ENCODE measurements around the gene ALPI.

ALPI gene

DNA sequence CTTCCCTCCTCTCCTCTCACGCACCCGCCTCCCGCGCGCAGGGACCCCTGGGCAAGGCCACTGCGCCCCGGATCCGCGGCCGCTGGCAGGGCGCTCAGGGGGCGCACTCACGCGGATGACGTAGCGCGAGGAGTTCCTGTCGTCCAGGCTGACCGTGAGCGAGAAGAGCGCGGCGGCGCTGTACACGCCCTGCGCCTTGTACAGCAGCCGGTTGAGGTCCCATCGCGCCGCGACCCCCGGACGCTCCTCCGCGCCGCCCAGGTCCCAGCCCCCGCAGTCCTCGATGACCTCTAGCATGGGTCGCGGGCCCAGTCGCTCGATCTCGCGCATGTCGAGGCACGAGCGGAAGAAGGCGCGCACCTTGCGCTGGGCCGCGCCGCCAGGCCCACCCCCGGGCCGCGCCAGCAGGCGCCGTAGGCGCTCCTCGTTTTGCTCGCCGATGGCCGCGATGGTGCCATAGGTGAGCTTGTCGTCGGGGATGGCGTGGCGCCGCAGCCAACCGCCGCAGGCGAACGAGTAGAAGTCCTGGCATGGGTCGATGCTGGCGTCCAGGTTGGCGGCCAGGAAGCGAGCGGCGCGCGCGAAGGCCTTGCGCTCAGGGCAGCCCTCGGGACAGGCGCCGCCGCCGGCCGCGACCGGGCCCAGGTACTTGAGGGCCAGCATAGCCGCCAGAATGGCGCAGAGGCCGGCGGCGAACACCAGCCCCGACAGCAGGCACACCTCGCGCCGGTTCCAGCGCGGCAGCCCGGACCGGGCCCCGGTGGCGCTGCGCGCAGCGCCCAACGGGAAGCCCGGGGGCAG is 30.0 kb downstream of the ALPI start:
- no peak for DNase-seq (ENCODE audit: low spot score)

DNA sequence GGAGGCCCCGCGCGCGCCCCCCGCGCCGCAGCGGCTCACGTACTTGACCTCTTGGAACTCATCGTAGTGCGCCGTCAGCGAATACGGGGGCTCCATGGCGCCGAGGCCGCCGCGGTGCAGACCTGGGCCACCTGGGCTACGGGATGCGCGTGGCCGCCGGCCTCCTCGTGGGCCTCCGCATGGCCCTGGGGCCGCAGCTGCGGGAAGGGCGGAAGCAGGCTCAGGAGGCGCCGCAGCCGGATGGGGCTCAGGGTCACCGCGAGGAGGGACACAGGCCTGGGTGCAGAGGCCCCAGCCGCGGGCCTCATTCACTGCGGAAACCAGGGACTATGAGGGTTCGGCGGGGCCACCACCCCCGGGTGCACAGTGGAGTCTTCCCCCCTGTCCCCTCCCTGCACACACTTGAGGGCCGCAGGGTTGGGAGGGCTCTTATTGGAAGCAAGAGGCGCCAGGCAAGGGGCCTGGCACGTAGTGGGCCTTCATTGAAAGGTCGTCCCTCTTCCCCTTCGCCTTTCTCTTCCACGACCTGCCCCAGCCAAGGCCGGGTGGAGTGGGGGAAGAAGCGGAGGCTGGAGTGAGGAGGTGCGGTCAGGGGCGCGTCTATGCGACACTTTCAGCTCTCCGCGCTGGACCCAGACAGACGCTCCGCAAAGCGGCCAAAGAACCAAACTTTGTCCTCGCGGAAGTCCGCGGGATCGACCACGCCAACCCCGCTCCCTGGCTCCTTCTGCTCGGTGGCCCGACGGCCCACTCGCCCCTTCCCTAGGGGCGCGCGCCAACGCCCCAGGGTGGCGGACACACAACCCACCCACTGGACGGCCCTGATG is 30.8 kb downstream of the ALPI start:
- no peak for DNase-seq (ENCODE audit: low spot score)

- peak; percentile 71 for DNase-seq (ENCODE audit: low spot score)
These were observed 31.6 kb downstream of the ALPI start, which contains the start of gene ECEL1 for GRCh38 chr2:232487385-232488096. Gene ECEL1 (minus strand): TSS chr2:232487834. CDS start chr2:232486653, 1,181 bp downstream.

DNA sequence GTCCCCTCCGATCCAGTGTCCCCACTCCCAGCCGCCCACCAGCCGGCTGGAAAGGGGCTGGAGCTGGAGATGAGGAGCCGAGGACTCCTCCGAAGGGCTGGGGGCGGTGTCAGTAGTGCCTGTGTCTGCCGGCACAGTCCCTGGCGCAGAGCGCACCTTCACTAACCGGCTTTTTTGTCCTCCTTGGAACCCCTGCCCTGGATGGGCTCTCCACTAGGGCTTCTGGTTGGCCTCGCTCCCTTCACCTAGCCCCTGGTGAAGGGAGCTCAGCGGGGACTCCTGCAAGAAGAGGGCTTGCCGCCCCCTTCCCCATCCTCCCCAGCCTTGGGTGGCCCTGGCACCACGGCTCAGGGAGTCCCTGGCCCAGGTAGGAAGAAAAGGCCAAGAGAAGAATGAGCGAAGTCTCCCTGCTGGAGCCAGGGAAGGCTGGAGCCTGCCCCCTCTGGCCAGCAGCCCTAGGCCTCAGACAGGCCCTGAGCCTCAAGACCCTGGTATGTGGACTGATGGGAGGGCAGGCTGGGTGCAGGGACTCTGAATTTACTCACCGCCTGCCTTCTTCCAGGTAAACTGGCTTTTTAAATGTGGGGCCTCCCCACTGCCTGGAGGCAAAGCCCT is 32.3 kb downstream of the ALPI start:
- DNase-seq (ENCODE audit: low spot score) = no peak

DNA sequence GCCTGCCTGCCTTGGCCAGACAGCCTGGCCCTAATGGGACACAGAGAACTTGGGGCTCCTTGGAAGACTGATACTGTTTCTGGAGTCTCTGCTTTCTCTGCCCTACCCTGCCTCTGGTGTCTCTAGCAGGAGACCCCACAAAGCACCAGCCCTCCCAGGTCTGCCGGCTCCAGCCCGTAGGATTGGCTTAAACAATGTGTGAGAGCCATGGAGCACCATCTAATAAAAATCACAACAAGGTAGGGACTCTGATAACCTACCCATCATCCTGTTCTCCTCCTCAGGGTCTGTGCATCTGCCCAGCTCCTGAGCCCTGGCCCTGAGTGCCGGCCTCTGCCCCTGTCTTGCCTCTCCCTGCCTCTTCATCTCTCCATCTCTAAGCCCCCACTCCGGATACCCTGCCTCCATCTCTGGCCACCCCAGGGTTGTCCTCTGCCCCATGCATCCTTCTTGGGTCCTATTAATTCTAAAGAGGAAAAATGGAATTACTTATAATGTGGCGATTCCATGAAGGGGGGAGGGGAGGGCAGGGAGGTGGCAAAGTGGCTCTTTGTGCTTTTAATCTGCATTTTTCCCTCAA is 32.9 kb downstream of the ALPI start:
- DNase-seq (ENCODE audit: low spot score) = no peak

DNA sequence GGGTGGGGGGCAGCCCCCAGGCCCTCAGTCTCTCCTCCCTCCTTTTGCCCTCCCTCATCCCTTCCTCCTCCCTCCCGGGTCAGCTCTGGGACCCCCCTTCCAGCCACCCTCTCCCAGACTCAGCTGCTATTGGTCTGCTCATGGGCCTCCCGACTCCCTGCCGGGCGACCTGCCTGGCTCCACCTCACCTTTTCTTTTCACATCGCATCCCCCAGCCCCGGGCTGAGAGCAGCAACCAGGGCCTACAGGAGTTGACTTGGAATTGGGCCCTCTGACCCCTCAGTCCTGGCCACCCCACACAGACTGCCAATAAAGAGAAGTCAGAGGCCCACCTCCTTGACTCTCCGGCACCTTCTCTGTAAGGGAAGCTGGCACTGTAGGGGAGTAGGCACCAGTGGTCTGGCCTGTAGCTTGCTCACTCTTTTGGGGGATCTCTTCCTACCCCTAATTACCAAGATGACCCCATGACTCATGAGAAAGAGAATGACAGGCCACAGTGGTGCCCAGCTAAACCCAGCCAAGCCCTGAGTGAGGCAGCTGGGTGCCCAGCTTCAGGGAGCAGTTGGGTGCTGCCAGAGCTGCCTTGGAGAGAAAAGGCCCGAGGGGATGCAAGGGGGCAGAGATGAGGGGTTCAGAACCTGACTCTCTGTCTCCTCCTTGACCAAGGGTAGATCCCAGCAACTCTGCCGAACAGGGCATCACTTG is 33.7 kb downstream of the ALPI start:
- DNase-seq (ENCODE audit: low spot score) = no peak

DNA sequence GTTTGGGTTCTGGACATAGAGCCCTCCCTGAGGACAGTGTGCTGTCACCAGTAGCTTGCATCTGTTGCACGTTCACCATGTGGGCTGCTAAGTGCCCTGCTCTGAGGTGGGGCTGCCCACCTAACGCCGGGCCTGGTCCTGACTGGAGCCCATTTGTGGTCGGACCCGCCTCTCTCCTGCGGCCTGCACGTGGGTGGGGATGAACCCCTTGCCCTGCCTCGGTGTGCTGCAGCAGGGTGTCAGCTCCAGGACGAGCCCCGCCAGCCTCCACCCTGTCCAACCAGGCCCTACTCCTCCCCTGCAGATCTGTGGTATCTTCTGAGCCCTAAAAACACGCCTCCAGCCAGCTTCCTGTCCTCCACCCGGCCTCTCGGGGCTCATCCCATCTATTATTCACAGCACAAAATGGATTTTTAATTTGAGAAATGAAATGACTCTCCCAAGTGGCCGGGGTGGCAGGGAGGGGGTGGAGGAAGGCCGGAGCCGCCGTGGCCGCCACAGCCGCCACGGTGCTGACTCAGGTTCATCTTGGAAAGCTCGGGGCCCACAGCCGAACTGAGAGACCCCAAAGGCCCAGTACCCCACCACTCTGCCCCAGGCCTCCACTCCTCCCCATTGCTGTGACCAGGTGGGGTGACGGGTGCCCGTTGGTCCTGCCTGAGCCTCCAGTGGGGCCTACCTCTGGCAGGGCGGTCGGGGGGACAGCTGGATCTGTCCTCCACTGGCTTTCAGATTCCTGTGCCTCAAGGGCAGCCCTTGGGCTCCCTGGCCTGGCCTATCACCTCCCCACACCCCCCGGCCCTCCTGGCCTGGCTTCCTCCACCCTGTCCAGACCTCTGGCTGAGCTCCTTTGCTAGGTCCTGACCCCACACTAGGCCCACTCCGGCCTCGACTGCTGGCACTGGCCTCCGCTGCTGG is 34.5 kb downstream of the ALPI start:
- no peak for DNase-seq (ENCODE audit: low spot score)

DNA sequence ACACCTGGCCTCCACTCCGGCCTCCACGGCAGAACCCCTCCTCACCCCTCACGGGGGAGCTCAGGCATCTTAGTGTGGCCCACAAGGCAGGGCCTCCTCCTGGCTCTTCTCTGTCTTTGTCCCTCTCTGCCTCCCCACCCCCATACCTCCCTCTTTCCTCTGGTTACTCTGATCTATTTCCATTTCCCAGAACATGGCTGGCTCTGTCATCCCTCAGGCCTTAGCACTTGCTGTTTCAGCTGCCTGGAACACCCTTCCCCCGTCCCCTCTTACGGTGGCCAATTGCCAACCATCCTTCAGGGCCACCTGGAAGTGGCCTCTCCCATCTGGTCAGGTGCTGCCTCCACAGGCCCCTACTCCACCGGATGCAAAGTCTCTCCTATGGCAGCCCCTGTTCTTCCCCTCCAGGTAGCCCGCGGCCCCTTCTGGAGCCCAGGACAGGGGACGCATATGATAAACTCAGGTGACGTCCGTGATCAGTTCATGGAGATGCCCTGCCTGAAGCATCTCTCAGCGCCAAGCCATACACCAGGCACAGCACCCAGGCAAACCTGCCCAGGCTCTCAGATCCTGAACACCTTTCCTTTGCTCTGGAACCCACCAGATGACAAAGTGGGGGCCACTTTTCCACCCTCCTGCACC is 35.3 kb downstream of the ALPI start:
- no peak for DNase-seq (ENCODE audit: low spot score)

DNA sequence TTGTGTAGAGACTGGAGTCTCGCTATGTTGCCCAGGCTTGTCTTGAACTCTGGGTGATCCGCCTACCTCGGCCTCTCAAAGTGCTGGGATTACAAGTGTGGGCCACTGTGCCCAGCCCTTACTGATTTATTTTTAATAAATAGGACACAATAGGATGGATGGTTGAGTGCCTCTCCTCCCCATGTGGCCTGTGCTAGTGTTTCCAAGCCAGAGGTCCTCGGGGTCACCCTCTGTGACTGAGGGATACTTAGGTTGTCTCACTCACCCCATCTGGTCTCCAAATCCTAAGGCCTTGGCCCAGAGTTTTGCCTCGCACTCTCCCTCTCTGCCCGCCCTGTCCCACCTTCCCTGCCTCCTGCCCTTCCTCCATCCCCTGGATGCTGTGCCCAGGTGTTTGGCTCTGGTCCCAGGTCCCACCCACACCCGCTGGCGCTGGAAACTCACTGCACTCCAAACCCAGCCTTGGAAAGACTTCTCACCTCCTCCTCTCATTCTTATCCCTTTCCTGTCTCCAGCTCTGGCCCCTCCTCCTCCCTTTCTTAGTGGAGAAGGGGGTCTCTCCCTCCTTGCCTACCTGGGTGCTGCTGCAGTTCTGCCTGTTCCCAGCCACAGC is 36.4 kb downstream of the ALPI start:
- DNase-seq (ENCODE audit: low spot score) = no peak

DNA sequence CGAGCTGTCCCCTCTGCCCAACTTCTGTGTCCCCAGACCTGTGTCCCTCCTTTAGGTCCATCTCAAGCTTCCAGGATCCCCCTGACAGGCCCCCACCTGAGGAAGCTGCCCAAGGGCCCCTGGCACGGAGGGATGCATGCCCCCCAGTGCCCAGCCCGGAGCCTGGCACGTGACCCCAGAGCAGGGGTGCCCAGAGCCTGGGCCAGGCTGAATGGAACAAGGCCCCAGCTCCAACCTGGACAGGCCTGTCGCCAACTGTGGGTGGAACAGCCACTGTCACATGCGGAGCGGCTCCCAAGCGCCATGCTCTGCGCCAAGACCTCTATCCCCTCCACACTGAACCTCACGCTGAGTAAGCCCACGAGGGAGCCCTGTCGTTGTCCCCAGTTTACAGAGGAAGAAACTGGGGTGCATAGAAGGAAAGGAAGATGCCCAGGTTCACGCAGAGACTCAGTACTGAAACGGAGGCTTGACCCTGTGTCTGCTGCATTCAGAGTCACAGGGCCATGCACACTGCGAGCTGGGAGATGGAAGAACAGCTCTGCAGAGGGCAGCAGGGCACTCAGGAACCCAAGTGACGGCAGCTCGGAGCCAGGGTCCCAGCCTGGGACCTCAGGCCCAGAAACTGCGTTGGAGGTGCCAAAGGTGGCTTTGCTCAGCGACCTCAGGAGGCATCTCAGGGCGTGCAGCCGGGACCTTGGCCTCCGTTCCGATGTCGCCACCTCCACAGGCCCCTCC is 37.2 kb downstream of the ALPI start:
- DNase-seq (ENCODE audit: low spot score) = no peak

GRCh38 chr2:232493701-232494474 is 37.9 kb downstream of the ALPI start:
- DNase-seq (ENCODE audit: low spot score) = no peak

DNA sequence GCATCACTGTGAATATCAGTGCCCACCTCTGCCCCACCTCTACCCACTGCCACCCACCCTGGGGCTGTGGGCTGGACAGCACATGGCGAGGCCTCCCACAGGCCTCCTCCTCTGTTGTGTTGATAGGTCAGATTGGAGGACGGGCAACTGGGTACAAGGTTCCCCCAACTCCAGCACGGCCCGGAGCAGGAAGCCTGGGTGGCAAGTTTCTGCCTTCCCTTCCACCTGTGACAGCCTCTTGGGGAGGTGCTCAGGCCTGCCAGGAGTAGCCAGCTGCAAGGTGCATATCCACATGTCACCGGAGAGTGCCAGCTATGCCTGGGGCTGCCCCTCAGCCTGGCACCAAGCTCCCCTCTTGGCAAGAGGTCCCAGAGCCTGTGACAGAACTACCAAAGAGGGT is 38.6 kb downstream of the ALPI start:
- no peak for DNase-seq (ENCODE audit: low spot score)

- DNase-seq (ENCODE audit: low spot score) = no peak
These were observed 39.3 kb downstream of the ALPI start for GRCh38 chr2:232495292-232495691.

DNA sequence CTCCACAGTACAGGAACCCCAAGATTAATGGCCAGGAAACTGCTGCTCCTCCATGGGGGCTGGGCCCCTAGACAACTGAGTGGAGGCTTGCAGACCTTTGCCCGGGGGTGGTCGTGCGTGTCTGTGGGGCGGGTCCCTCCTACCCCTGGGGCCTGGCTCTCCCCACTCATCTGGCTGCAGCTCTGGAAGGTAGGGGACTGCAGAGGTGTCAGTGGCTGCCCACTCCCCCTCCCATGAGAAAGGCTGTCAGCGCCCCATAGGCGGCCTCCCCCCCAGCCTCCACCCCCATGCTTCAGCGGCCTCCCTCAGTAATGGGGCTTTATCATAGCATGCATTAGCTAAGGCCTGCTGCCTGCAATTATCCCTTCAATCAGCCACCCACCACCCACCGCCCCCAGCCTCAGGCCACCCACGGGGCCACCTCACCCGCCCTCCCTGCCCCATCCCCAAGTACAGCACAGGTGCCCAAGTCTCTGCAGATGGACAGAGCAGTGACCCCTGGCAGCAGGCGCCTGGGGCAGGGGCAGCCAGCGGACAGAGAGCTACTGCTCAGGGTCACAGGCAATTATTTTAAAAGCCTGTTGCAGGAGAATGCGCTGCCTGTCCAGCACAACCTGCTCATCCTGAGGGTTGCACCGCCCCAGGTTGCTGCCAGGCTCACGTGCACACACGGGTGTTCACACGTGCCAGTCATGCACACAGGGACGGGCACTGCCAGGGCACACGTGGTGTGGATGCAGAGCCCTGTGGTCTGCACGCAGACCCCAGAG is 40.7 kb downstream of the ALPI start:
- DNase-seq (ENCODE audit: low spot score) = no peak

GRCh38 chr2:232497348-232497747 is 41.4 kb downstream of the ALPI start:
- DNase-seq (ENCODE audit: low spot score) = no peak

DNA sequence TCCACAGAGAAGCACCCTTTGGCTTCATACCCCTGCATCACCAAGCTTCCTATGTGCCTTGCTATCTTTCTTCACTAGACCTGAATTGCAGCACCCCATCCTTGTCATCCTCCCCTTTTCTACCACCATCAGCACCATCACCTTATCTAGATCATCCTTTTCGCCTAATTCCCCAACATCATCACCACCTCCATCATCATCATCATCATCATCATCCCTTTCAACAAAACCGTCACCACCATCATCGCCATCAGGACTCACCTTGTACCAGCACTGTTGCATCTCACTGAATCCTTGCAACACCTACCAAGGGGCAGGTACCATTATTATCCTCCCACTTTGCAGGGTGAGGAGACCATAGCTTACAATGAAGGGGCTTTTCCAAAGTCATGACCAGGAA is 42.5 kb downstream of the ALPI start:
- no peak for DNase-seq (ENCODE audit: low spot score)

DNA sequence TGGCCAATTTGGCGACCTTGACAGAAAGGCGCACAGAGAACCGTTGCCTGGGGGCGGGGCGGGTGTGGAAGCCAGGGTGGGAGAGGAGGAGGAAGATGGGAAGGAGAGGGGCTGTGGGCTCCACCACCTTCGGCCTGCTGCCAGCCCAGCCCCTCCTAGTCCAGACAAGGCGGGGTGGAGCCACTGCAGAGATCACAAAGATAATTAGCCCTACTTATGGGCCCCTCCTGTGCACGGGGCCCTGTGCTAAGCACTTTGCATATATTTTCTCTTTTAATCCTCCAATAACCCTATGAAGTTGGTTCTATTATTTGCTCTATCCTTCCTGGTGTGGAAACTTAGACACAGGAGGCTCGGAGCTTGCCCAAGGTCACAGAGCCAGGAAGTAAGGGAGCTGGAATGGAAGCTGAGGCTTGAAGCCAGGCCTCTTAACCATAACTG is 45.4 kb downstream of the ALPI start:
- no peak for DNase-seq (ENCODE audit: low spot score)
